SK-N-SH treated with all-trans-retinoic acid at 6 μM for 48 hours (cell line): ENCODE data around the gene KNCN.

Experiments
- ATAC-seq: fragments of 200-7000 bp; cut with Tn5 transposase; 3 replicates; pipeline ENCODE4 v1.9.1; 2020; ENCODE audit warnings: mild to moderate bottlenecking, moderate library complexity
- ARNTL ChIP-seq: fragments of 450-650 bp; formaldehyde crosslinking; IDR thresholded peaks from 2 replicates; pipeline ENCODE4 v1.5.0; 2020; ENCODE audit warnings: low read depth, mild to moderate bottlenecking, moderate library complexity, borderline replicate concordance
- BACH2 ChIP-seq: fragments of 250-450 bp; sonication (Bioruptor Pico); IDR thresholded peaks from 2 replicates; pipeline ENCODE4 v1.9.0; 2021; ENCODE audit warnings: mild to moderate bottlenecking, borderline replicate concordance
- CREB5 ChIP-seq: fragments of 250-450 bp; sonication (Bioruptor Pico); IDR thresholded peaks from 2 replicates; pipeline ENCODE4 v1.5.1; 2020; ENCODE audit warnings: low read depth, mild to moderate bottlenecking, moderate library complexity
- CSDC2 ChIP-seq: fragments of 250-450 bp; sonication (Bioruptor Pico); IDR thresholded peaks from 2 replicates; pipeline ENCODE4 v1.5.0; 2020; ENCODE audit warnings: mild to moderate bottlenecking, moderate library complexity
- ESRRG ChIP-seq: fragments of 250-450 bp; sonication (Bioruptor Pico); IDR thresholded peaks from 2 replicates; pipeline ENCODE4 v1.6.1; 2021; ENCODE audit warnings: mild to moderate bottlenecking
- GLIS3 ChIP-seq: fragments of 250-450 bp; sonication (Bioruptor Pico); IDR thresholded peaks from 2 replicates; pipeline ENCODE4 v1.5.0; 2020; ENCODE audit warnings: mild to moderate bottlenecking, moderate library complexity
- ISL1 ChIP-seq: fragments of 250-450 bp; sonication (Bioruptor Pico); IDR thresholded peaks from 2 replicates; pipeline ENCODE4 v2.1.2; 2022; ENCODE audit warnings: mild to moderate bottlenecking, moderate library complexity
- OSR1 ChIP-seq: fragments of 250-450 bp; sonication (Bioruptor Pico); IDR thresholded peaks from 2 replicates; pipeline ENCODE4 v1.8.0; 2022; ENCODE audit warnings: moderate library complexity, mild to moderate bottlenecking, inconsistent platforms
- POU6F1 ChIP-seq: fragments of 250-450 bp; sonication (Bioruptor Pico); IDR thresholded peaks from 2 replicates; pipeline ENCODE4 v1.8.0; 2021; ENCODE audit warnings: low read depth, mild to moderate bottlenecking, moderate library complexity, borderline replicate concordance
- PPARA ChIP-seq: fragments of 250-450 bp; sonication (Bioruptor Pico); IDR thresholded peaks from 2 replicates; pipeline ENCODE4 v1.5.0; 2020; ENCODE audit warnings: mild to moderate bottlenecking, borderline replicate concordance
- RARB ChIP-seq: fragments of 250-450 bp; sonication (Bioruptor Pico); IDR thresholded peaks from 2 replicates; pipeline ENCODE4 v1.8.0; 2021; ENCODE audit warnings: mild to moderate bottlenecking, moderate library complexity
- SNAI2 ChIP-seq: fragments of 250-450 bp; sonication (Bioruptor Pico); IDR thresholded peaks from 2 replicates; pipeline ENCODE4 v1.5.0; 2020; ENCODE audit warnings: mild to moderate bottlenecking, moderate library complexity
- TCF4 ChIP-seq: fragments of 250-450 bp; sonication (Bioruptor Pico); IDR thresholded peaks from 2 replicates; pipeline ENCODE4 v1.8.0; 2021; ENCODE audit warnings: mild to moderate bottlenecking, moderate library complexity, borderline replicate concordance
- TOX ChIP-seq: fragments of 250-450 bp; sonication (Bioruptor Pico); IDR thresholded peaks from 2 replicates; pipeline ENCODE4 v1.8.0; 2021; ENCODE audit warnings: mild to moderate bottlenecking, moderate library complexity, borderline replicate concordance
- ZC3H10 ChIP-seq: fragments of 250-450 bp; sonication (Bioruptor Pico); IDR thresholded peaks from 2 replicates; pipeline ENCODE4 v1.5.1; 2021; ENCODE audit warnings: mild to moderate bottlenecking, moderate library complexity
- ZFP3 ChIP-seq: fragments of 250-450 bp; sonication (Bioruptor Pico); IDR thresholded peaks from 2 replicates; pipeline ENCODE4 v1.5.0; 2020; ENCODE audit warnings: mild to moderate bottlenecking, moderate library complexity
- ZFP30 ChIP-seq: fragments of 450-650 bp; formaldehyde crosslinking; IDR thresholded peaks from 2 replicates; pipeline ENCODE4 v1.5.0; 2022; ENCODE audit warnings: mild to moderate bottlenecking, moderate library complexity
- ZNF565 ChIP-seq: fragments of 450-650 bp; formaldehyde crosslinking; conservative IDR thresholded peaks from 2 replicates; pipeline ENCODE4 v1.5.0; 2020; ENCODE audit warnings: low read depth, mild to moderate bottlenecking, moderate library complexity
- ZNF70 ChIP-seq: fragments of 450-650 bp; formaldehyde crosslinking; IDR thresholded peaks from 2 replicates; pipeline ENCODE4 v1.5.0; 2020; ENCODE audit warnings: mild to moderate bottlenecking, moderate library complexity
- ZNF8 ChIP-seq: fragments of 450-650 bp; formaldehyde crosslinking; IDR thresholded peaks from 2 replicates; pipeline ENCODE4 v1.5.0; 2020; ENCODE audit warnings: mild to moderate bottlenecking, moderate library complexity
- TF ChIP-seq, protein P1 (sequence below): fragments of 250-450 bp; sonication (Bioruptor Pico); IDR thresholded peaks from 2 replicates; pipeline ENCODE4 v1.5.1; 2021; ENCODE audit warnings: mild to moderate bottlenecking, moderate library complexity

The KNCN gene

DNA sequence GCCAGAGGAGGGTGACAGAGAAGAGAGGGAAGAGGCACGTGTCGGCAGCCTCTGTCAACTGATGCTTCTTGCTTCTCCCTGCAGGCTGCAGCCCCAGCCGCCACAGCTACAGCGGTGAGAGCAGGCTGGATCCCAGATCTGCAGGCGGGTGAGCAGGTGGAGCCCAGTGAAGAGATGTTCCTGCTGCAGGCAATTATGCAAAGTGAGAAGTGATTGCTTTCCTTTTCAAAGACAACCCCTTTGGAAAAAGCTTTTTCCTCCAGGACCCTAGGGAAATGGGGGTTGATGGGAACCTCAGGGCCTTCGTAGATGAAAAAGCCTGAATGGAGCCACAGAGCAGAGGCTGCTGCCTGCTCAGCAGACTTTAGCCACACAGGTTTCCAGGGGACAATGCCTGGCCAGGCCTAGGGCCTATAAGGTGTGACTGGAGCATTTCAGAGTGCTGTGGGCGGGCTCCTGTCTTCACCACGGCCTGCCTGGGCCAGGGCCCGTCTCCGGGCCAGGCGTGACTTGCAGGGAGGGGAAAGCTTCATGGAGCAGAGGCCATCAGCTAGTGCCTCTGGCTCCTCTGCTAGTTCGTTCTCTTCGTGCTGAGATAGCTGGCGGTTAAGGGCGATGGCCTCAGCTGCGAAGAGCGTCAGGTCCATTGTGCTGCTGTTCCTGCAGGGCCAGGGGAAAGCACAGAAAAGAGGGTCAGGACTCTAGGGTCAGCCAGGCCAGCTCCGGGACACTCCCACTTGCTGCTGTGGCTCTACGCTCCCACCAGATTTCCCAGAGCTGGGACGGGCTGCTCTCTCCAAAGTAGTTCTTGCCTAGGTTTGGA, 6.9 kb upstream of the KNCN start (continued):
- no peak for TF ChIP-seq CREB5 (CRISPR knock-in tag)
- TF ChIP-seq, all 23 proteins: peak for 0

DNA sequence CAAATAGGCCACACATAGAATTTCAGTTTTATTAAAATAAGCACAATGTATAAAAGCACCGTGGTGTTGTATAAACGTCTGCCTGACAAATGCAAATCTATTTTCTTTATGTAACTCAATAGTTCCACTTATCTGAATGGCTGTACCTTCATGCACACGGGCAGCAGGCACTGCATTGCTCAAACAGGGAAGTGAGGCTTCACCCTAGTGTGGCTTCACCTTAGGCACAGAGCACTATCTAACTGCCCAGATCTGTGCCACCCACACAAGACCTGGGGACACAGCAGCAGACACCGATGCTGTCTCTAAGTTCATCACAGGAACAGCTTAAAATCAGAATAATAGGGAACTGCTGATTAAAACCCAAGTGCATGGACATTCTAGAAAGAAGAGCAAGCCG, 6.0 kb upstream of the KNCN start:
- ATAC-seq, result no peak
- TF ChIP-seq, protein P1, sequence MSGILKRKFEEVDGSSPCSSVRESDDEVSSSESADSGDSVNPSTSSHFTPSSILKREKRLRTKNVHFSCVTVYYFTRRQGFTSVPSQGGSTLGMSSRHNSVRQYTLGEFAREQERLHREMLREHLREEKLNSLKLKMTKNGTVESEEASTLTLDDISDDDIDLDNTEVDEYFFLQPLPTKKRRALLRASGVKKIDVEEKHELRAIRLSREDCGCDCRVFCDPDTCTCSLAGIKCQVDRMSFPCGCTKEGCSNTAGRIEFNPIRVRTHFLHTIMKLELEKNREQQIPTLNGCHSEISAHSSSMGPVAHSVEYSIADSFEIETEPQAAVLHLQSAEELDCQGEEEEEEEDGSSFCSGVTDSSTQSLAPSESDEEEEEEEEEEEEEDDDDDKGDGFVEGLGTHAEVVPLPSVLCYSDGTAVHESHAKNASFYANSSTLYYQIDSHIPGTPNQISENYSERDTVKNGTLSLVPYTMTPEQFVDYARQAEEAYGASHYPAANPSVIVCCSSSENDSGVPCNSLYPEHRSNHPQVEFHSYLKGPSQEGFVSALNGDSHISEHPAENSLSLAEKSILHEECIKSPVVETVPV (CRISPR knock-in tag), result no peak

DNA sequence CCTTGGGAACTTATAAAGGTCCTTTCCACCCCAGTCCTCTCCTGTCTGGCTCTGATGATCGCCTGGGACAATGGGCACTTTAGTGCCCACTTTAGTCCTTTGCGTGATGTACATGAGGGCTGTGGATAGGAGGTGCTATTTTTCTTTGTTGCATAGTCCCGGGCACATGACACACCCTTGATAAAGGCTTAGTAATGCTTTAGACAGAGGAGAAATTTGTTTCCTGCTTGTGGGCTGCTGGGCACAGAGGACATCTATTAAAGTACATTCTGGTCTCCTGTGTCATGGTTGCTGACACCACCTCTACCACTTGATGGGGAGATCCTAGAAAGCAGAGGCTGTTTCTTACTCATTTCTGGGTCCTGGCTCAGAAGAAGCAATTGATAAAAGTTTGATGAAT, 5.4 kb upstream of the KNCN start:
- peak; percentile 27; the same call in 1 of the 3 replicates for ATAC-seq
- no peak for TF ChIP-seq ZFP3 (CRISPR knock-in tag)
- TF ChIP-seq, protein P1 (CRISPR knock-in tag), result no peak
- TF ChIP-seq TCF4 (CRISPR knock-in tag), result no peak
- no peak for TF ChIP-seq BACH2 (CRISPR knock-in tag)
- TF ChIP-seq OSR1 (CRISPR knock-in tag), result no peak
- no peak for TF ChIP-seq TOX (CRISPR knock-in tag)
- no peak for TF ChIP-seq ISL1 (CRISPR knock-in tag)
- TF ChIP-seq POU6F1 (CRISPR knock-in tag), result no peak
- no peak for TF ChIP-seq CREB5 (CRISPR knock-in tag)
- no peak for TF ChIP-seq ESRRG
- TF ChIP-seq ARNTL (CRISPR knock-in tag), result no peak

DNA sequence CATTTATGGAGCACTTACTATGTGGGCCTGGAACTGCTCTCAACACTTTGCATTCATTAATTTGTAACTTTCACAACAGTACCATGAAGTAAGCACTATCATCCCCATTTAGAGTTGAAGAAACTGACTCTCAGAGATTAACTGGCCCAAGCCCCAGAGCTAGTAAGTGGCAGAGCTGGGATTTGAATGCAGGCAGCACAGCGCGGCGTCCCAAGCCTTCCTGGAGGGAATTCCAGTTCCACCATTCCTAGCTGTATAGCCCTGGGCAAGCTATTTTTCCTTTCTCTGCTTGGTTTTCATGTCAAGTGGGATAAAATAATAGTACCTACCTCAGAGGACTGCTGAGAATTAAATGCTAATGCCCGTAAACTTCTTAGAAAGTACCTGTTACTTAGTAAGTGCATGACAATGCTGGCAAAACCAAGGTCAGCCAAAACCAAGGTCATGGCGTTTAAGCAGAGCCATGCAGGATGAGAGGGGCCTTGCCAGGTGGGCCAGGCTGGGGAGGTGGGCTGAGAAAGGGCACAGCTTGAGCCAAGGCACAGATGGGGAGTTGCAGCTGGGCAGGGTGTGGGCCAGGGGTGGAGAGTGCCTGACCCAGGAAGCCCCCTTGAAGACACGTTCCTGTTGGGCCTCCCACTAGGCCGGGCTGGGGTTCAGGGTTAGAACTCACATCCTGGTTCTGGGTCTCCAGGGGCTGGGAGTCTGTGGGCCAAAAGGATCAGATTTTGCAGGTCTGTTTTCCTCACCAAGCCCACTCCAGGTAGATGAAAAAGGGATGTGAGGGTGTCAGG, 4.6 kb upstream of the KNCN start:
- TF ChIP-seq POU6F1 (CRISPR knock-in tag) (no peak), CSDC2 (no peak), ZNF8 (CRISPR knock-in tag) (no peak), ZNF565 (CRISPR knock-in tag) (no peak), ISL1 (CRISPR knock-in tag) (no peak), SNAI2 (CRISPR knock-in tag) (no peak), RARB (CRISPR knock-in tag) (no peak), BACH2 (CRISPR knock-in tag) (no peak), PPARA (no peak), ZFP30 (CRISPR knock-in tag) (no peak), TOX (CRISPR knock-in tag) (no peak), TCF4 (CRISPR knock-in tag) (no peak), ZC3H10 (CRISPR knock-in tag) (no peak), ZNF70 (CRISPR knock-in tag) (no peak), CREB5 (CRISPR knock-in tag) (no peak), ZFP3 (CRISPR knock-in tag) (no peak), GLIS3 (CRISPR knock-in tag) (no peak)
- TF ChIP-seq, protein P1 (CRISPR knock-in tag), result no peak
- TF ChIP-seq, all 23 proteins: peak for 0
- no peak for ATAC-seq
